D721Med (cell line): ENCODE results near the gene KCNN3.

Source experiments
- DNase-seq: peaks from one replicate; pipeline ENCODE4 v3.0.0; 2011; ENCODE audit warnings: low spot score; ENCODE audit not compliant: insufficient read length
- FAIRE-seq: peaks from 2 replicates; lab custom pipeline; 2011; peaks lifted over from hg19 to GRCh38; lab: Jason Lieb, UNC
- TF ChIP-seq, protein P1 (sequence below): IDR thresholded peaks from 2 replicates; pipeline ENCODE4 v1.5.1; 2012; ENCODE audit warnings: mild to moderate bottlenecking, control low read depth; ENCODE audit not compliant: insufficient read depth; ENCODE audit errors: missing control alignments

The KCNN3 gene

DNA sequence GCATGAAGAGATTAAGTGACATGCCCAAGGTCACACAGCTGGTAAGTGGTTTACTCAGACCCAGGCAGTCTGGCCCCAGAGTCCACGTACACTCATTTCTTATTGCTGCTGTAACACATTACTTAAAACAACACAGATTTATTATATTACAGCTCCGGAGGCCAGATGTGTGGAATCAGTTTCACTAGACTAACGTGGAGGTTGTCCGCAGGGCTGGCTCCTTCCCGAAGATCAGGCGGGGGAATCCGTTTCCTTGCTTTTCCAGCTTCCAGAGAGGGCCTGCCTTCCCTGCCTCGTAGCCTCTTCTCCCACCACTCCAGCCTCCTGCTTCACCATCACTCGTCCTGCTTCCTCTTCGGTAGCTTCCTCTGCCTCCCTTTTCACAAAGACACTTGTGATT, 81.2 kb downstream of the KCNN3 start:
- FAIRE-seq (no peak), DNase-seq (no peak)
- TF ChIP-seq, protein P1, sequence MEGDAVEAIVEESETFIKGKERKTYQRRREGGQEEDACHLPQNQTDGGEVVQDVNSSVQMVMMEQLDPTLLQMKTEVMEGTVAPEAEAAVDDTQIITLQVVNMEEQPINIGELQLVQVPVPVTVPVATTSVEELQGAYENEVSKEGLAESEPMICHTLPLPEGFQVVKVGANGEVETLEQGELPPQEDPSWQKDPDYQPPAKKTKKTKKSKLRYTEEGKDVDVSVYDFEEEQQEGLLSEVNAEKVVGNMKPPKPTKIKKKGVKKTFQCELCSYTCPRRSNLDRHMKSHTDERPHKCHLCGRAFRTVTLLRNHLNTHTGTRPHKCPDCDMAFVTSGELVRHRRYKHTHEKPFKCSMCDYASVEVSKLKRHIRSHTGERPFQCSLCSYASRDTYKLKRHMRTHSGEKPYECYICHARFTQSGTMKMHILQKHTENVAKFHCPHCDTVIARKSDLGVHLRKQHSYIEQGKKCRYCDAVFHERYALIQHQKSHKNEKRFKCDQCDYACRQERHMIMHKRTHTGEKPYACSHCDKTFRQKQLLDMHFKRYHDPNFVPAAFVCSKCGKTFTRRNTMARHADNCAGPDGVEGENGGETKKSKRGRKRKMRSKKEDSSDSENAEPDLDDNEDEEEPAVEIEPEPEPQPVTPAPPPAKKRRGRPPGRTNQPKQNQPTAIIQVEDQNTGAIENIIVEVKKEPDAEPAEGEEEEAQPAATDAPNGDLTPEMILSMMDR = no peak

DNA sequence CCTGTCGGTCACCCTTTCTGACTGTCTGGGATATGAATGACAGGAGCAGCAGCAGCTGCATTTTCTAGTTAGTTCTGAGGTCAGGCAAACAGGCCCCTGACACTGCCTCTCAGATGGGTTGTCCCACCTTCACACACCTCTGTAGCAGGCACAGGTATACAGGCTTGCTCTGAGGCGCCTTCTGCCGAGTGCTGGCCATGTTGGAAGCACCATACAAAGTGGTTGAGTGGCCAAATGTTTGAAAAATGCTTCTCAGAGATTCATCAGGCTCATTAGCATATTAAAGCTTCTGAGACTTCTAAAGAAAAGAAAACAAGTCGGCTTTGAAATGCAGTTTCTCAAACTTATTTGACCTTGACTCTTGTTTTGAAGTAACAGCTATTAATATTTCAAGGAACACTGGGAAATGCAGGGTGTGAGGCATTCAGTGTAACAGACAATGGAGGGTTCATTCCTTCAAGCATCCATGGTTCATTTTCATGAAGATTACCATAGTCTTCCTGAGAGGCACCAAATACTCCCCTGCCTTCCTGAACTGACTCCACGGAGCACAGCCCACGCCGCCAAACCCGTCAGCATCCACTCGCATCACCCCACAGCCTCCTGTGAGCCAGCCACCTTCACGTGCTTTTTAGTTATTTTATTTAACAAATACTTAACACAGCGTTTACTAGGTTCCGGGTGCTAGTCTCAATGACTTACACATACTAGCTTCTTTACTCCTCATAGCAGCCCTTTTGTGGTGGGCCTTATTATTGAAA, 81.8 kb downstream of the KCNN3 start:
- DNase-seq (no peak), FAIRE-seq (no peak)
- TF ChIP-seq, protein P1 = no peak

DNA sequence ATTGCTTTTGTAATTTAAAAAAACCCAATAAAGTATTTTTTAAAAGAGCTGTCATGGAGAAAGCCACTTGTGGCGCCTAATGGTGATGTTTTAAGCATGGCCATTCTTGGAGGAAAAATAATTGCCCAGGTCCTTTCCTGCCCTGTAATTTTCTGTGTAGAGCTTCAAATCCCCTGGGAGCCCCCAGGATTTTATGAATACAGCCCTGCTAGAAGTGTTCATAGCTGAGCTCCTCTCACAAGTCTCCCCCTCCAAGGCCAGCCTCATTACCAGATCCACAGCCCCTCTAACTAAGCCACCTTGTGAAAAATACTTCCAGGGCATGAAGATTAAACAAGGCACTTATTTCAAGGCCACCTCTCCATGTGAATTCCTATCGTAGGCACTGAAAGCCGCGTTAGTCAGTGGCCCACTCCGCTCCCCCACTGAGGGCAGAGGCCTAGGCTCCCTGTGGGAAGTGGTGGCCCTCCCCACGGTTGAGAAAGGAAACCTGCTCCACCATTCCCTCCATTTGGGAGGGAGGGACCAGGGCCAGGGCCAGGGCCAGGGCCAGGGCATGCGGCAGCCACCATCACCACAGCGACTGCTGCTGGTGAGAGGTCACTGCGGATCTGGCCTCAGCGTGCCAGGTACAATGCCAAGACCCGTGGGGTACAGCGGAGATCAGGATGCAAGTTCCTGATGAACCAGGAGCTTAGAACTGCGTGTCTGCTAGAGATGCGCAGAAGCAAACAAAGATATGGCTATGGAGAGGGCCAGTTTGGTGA, 83.1 kb downstream of the KCNN3 start:
- TF ChIP-seq, protein P1 = no peak
- no peak for DNase-seq
- no peak for FAIRE-seq

DNA sequence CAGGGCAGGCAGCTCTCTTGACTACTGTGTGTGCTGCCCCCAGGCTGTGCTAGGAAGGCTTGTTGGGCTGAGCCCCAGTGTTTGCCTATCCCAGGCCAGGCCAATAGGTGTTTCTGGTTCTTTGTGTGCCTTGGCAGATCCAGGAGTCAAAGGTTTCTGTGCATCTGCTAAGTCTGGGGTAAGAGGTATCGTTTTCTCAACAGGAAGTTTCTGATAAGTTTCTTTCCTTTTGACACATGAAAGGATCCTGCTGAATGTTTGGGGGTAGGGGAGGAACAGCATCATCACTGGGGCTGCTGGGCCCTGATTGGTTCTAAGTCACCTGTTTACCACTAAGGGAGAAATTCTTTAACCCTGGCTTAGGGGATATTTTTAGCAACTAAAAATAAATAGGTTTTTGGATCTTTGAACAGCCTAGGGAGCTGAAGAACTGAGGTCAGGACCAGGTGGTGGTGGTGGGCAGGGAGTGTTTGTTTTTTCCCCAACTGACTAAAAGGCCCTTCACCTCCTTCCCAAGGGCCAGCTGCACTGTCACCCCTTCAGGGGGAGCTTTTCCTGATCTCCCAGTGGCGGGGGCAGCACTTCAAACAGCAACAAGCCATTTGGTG, 85.1 kb downstream of the KCNN3 start:
- TF ChIP-seq, protein P1 = no peak
- FAIRE-seq (no peak), DNase-seq (no peak)

DNA sequence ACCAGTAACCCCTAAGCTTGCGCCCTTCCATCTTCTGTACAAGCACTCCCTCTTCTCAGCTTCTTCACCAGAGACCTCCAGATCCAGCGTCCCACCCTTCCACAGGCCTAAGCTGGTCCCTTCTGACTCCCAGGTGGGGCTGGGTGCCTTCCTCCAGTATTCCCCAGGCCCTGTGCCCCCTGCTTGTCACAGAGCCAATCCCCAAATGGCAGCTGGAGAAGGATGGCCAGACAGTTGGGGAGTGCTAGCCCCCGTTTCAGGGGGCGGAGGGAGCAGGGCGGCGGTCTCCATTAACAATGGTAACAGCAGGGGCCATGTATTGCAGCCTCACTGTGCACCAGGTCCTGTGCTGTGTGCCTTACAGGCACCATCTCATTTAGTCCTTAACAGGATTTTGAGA, 85.7 kb downstream of the KCNN3 start:
- DNase-seq (no peak), FAIRE-seq (no peak)
- TF ChIP-seq, protein P1 = no peak

DNA sequence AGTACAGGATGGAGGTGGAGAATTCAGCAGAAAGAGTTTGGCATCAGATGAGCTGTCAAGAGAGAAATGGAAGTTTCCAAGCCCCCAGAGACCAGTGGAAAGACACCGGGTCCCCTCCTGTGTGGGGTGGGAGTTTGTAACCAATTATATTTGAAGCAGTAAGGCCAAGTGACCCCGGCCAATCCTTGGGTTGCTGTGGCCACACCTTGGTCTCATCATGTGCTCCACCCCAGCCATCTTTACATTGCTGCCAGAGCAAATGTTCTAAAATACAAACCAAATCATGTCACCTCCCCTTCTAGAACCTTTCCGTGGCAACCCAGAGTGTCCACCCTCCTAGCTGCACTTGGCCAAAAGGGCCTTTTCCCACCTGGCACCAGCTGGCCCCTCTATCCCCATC, 86.1 kb downstream of the KCNN3 start:
- TF ChIP-seq, protein P1 = no peak
- DNase-seq = no peak
- no peak for FAIRE-seq
